Activated CD4-positive, alpha-beta T cell treated with anti-CD3 and anti-CD28 coated beads, Interleukin-2, Interleukin-6, amounts not matched to agents 100 ng/mL and 50 ng/mL, durations not matched to agents 16 hours and 8 hours (primary cell): ENCODE results near the gene DOK6.

Experiments
- DNase-seq: peaks from one replicate; pipeline ENCODE4 v3.0.0-alpha.2; 2020

DOK6 gene

DNA sequence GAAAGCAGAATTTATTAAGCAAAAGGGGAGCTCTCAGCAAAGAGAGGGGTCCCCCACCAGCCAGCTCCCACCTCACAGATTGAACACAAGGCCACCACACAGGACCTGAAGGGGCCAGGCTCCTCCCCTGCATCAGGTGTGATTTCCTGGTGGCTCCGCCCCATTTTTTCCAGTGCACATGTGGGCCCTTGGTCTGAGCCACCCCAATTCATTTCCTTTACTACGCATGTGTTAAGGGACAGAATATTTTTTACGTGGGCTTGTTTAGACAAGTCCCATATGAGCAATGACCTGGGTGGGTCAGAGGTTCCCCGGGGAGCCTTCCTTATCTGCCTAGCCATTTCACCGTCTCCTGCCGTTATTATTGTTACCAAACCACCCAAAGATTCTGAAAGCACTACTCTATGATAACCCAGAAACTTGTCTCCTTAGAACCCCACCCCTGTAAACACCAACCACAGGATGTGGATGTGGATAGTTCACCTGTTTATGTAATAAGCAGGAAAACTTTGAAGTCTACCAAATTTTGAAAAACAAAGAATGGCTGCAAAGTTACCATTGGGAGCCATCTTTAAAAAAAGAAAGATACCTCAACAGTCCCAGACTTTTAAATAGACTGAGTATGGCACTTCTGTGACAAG, 355.3 kb downstream of the DOK6 start:
- DNase-seq, result no peak

GRCh38 chr18:69757733-69758132, 357.0 kb downstream of the DOK6 start:
- no peak for DNase-seq

DNA sequence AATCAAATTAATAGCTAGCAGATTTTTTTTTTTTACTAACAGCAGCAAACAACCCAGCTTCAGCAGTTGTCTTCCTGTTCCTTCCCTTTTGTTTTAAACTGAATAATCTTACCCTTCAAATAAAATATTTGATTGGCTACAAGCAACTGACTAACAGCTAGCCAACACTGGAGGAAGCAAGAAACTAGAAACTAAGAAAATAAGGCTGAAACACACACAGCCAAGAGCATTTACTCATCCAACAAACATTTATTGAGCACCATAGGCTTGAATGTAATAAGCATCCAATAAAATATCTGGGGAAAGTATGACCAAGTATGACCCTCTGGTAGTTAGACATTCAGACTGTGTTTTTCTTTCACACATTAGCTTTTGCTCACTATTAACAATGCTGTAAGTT, 357.8 kb downstream of the DOK6 start:
- DNase-seq, result no peak

- no peak for DNase-seq
These were observed 358.4 kb downstream of the DOK6 start for GRCh38 chr18:69759046-69759445.

DNA sequence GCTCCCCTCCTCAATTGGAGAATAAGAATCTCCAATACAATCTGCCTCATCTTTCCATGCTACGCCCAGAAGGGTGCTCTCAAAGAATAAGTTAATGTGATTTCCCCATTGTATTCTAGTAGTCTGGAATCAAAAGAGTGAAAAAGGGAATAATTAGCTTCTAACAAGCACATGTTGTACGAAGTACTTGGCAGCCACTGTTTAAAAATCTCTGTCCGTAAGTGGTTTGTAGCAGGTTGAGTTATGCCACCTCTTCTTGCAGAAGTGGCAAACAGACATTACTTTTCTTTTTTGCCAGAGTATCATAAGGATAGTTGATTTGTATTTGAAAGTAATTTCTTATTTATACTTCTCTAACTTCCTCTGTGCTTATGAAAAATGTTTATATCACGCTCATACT, 362.3 kb downstream of the DOK6 start:
- DNase-seq, result no peak

DNA sequence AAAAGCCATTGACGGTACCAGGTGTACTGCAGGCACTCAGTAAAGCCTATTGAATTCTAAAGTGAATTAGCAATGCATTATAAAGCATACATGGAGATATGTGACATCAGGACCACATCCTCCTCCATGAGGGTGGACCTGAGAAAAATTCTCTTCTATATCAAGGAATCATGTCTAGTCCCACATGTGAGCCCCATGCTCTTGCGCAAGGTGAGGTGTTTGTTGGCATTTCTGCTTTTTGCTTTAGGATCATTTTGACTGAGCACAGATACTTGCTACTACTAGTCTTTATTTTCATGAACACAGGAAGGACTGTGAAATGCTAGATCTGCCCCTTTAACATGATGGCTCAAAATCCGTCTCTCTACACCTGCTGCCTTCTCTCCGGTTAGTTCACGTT, 363.1 kb downstream of the DOK6 start:
- no peak for DNase-seq

- DNase-seq, result no peak
These were observed 369.6 kb downstream of the DOK6 start for GRCh38 chr18:69770238-69770637.

- DNase-seq, result no peak
These were observed 374.1 kb downstream of the DOK6 start for GRCh38 chr18:69774831-69775230.

DNA sequence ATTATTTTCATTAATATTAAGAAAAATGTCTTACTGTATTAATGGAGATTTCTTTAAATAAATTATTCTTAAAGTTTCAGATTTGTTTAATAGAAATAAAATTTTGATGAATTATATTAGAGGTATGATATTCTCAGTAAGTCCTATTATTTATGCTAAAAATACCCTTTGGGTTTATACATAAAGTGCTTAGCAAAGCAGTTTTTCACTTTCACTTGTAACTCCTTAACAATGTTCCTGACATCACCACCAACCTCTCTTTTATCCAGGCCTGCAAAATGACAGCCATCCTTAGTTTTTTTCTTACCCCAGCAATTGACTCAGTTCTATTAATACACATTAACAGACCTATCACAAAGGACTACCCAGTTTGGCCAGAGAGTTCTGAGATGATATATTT, 376.6 kb downstream of the DOK6 start:
- DNase-seq, result no peak

GRCh38 chr18:69778680-69779079, 378.0 kb downstream of the DOK6 start:
- DNase-seq, result no peak

DNA sequence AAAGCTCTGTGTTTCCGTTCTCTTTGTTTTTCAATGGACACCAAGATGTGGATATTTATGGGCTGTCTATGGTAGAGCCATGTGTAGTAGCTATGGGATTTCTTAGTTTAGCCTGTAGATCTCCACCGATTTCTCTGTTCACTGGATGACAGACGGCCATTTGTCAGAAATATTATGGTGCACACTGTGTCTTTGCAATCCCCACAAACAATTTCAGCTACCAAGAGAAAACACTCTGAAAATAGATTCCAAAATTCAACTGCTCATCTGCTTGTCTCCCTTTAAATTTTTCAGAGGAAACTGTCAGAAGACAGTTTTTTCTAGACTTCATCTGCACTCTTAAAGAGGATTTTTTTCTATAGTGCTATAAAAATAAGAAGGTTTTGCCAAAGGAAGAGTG, 380.2 kb downstream of the DOK6 start:
- DNase-seq, result no peak

GRCh38 chr18:69784815-69785214, 384.1 kb downstream of the DOK6 start:
- DNase-seq, result no peak

GRCh38 chr18:69785466-69785865, 384.8 kb downstream of the DOK6 start:
- no peak for DNase-seq

- DNase-seq, result no peak
These were observed 385.7 kb downstream of the DOK6 start for GRCh38 chr18:69786427-69786826.

GRCh38 chr18:69787825-69788547, 387.3 kb downstream of the DOK6 start:
- DNase-seq, result no peak

- no peak for DNase-seq
These were observed 389.1 kb downstream of the DOK6 start for GRCh38 chr18:69789794-69790193.

- DNase-seq, result no peak
These were observed 390.0 kb downstream of the DOK6 start for GRCh38 chr18:69790649-69791048.

DNA sequence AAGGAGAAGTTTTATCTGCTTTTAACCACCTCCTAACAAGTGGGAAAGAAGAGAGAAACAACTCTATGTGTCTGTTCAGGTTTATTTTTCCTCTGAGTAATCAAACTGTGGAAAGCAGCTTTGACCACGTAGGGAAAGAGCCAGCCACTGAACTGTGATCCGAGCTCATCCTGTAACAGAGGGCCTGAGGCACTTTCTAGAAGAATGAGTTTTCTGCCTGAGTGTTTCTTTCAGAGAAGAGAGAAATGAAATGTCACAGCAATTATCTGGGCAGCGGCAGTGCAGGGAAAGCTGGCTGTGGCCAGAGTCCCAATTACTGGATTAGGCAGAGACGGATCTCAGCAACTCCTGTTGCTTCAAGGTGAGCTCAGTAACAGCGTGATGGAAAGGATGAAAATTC, 395.1 kb downstream of the DOK6 start:
- no peak for DNase-seq

- DNase-seq, result no peak
These were observed 404.3 kb downstream of the DOK6 start for GRCh38 chr18:69804776-69805501.

GRCh38 chr18:69808399-69808798, 407.7 kb downstream of the DOK6 start:
- DNase-seq, result no peak

- DNase-seq, result no peak
These were observed 412.9 kb downstream of the DOK6 start for GRCh38 chr18:69813559-69813958.

- DNase-seq, result no peak
These were observed 414.2 kb downstream of the DOK6 start for GRCh38 chr18:69814861-69815385.

DNA sequence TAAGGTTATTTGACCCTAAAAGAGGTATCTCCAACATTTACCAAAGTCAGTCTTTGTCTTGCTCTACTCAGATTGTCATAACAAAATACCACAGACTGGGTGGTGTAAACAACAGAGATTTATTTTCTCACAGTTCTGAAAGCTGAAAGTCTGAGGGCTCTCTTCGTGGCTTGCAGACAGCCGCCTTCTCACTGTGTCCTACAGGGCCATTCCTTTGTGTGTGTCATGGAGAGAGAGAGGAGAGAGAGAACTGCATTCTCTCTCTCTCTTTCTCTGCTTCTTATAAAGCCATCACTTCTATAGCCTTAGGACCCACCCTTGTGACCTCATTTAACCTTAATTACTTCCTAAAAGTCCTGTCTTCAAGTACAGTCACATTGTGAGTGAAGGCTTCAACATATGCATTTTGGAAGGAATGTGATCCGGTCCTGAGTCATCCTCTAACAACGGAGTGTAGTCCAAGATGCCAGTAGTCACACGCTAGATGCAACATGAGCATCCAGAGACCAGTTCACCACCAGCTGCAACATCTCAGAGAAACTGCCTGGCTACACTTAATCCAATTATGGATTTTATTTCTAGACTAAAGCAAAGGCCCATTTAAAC, 416.8 kb downstream of the DOK6 start:
- DNase-seq, result no peak

- no peak for DNase-seq
These were observed 418.8 kb downstream of the DOK6 start for GRCh38 chr18:69819460-69819859.
